Embryonic facial prominence (tissue), 1 donor: ENCODE results near the gene CNGB1.

Experiments
- DNase-seq: peaks from one replicate; pipeline ENCODE4 v3.0.0-alpha.2; 2016; ENCODE audit errors: extremely low spot score

Gene CNGB1

DNA sequence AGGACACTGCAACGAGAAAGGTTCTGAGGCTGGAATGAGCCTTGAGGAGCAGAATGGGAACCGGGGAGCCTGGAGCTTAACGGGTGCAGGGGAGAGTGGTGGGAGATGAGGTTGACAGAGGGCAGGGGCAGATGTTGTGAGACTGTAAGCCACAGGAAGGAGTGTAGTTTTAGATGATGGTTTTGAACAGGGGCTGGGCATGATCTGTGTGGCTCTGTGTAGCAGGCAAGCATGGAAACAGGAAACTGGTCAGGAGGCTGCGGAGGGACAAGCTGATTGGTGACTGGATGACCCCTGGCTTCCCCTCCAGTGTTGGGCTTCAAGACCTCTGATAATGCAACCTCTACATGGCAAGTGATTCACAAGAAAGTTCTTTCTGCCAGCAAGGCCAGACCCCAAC is 1.4 kb upstream of the CNGB1 start:
- DNase-seq = no peak

DNA sequence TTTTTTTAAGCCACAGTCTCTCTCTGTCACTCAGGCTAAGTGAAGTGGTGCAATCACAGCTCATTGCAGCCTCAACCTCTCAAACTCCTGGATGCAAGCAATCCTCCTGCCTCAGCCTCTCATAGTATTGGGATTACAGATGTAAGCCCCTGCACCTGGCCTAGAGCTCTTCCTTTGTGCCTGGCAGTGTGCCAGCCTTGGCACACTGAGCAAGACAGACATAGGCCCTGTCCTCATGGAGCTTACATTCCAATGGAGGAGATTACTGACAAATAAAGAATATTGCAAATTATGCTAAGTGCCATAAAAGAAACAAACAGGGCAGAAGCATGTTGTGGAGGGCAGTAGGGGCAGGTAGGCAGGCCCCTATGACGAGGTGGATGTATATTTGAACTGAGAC is 920 bp upstream of the CNGB1 start:
- no peak for DNase-seq

DNA sequence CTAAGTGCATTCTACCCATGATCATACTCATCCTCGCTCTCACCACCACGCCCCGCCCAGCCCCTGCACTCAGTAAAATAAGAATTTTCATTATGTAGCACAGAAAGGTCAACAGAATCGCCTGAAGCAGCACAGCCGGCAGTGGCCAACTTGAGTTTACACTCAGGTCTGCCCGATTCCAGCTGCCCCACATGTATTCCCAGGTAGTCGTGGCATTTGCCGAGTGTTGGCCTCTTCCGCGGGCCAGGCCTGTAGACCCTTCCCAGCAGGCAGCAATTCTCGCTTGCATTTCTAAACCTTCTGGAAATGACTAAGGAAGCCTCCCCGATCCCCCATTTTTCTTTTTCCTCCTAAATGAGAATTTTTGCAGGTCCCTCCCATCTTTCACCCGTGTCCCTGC is 609 bp downstream of the CNGB1 start:
- DNase-seq = no peak

DNA sequence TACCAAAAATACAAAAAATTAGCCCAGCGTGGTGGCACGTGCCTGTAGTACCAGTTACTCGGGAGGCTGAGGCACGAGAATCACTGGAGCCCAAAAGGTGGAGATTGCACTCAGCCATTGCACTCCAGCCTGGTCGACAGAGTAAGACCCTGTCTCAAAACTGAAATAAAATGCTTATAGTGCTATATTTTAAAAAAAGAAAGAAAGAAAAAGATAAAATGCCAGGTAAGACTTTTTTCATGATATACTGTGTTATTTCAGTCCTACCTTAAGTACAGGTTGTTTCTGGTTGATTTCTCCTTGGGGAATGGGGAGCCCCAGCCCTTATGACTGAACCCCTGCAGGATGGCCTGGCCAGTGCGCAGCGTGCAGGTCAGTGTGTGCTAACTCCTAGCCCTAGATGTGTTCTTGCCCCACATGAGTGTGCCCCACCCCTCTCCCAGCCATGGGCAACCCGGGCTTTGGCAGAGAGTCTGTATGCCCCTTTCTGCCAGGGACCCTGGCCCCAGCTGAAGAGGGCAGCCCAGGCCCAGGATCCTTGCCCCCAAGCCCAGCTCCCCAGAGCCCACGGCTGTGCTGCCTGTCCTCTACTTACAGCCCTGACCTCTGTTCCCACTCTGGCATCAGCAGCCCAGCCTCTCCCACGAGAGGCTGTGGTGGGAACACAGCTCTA is 1.3 kb downstream of the CNGB1 start:
- DNase-seq = no peak

DNA sequence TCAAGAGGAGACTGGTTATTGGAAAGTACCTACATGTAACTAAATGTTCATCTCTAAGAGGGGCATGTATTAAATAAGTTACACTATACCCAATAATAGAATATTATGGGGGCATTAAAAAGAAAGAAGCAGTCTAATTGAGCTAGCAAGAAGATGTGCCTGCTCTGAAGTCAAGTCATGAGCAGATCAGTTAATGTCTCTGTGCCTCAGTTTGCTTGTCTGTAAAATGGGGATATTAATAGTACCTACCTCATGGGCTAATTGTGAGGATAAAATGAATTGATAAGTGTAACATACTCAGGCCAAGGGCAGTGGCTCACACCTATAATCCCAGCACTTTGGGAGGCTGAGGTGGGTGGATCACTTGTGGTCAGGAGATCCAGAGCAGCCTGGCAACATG is 3.0 kb downstream of the CNGB1 start:
- DNase-seq = no peak

DNA sequence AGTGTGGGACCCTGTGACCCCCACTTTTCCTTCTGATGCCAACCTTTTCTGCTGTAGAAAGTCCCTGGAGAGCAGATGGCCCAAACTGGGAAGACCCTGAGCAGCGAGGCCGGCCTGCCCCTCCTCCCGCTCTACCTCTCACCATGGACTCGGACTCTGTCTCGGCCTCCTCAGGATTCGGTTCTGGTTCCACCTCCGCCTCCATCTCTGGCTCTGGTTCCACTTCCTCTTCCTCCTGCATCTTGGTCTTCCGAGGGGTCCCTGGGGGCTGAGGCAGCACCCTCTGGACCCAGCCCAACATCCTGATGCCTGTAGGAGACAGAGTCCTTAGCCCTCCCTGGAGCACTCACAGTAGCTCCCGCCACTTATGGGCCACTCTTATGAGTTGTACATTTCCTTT is 3.9 kb downstream of the CNGB1 start:
- DNase-seq = no peak

DNA sequence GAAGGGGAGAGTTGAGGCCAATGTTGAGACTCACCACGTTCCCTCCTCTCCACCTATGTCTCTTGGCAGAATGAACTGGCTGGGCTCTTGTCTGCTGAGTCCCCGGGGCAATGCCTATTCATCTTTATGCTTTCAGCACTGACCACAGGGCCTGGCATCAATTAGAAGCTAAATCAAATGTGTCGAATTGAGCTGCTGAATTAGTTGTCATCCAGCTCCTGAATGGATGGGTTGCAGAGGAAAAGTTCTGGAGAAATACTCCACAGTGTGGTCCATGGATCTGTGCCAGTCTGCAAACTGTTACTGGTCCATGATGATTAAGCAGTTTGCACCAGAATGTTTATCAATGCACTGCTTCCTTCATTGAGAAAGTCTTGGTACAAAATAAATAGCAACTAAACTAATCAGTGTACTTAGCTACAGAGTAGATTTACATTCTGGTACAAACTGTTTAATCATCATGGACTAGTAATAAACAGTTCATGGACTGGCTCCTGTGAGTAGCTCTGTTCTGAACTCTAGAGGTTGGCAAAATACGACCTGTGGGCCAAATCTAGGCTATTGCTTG is 4.6 kb downstream of the CNGB1 start:
- no peak for DNase-seq

DNA sequence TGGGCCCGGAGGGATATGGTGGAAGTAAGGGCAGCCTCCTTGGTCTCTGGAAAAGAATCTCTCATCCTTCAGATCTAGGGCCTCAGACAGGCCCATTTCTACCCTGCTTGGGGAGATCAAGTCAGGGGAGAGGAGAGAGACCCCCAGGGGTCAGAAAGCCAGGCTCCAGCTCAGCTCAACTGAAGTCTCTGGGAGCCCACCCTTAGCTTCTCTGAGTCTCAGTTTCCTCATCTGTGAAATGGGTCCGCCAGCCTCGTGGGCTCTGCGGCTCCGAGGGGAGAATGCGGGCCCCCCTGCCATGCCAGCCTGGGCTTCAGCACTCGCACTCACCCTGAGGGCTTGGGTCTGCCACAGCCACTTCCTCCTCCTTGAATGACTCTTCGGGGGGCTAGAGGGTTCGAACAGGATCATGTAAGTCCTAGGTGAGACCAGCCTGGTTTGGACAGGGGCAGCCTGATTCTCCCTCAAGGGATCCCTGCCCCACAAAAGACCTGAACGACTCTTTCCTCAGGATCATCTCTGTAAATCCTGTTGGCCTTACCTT is 6.7 kb downstream of the CNGB1 start:
- DNase-seq = no peak

DNA sequence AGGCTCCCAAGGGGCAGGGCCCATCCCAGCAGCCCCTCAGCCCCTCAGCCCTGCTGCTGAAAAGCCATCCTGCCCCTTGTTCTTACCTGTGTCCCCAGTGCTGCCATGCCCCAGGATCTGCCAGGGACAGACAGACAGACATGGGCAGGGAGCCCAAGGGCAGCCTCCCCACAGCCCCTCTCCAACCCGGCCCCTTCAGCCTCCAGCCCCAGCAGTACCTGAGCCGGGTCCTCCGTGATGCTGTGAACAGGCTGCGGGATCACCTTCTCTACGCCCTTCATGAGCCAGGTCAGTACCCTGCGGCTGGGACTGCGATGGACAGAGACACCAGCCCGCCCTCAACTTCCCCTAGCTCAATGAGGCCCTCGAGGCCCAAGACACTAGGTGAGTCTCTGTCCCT is 8.2 kb downstream of the CNGB1 start:
- DNase-seq = no peak

DNA sequence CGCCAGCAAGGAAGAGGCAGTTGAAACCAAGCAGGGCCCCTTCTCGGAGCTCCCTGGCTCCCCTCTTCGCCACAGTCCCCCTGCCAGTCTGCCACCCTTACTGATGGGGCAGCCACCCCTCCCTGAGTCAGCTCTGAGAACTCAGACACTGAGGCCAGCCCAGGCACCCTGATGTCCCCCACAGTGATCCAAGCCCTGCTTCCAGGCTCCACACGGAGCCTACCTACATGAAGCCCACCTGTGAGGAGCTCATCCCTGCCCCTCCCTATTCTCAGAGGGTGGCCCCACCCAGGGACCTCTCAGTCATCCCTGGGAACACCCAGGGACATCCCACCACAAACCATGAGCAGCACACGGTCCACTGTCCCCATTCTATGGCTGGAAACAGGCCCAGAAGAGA is 8.9 kb downstream of the CNGB1 start:
- DNase-seq = no peak

DNA sequence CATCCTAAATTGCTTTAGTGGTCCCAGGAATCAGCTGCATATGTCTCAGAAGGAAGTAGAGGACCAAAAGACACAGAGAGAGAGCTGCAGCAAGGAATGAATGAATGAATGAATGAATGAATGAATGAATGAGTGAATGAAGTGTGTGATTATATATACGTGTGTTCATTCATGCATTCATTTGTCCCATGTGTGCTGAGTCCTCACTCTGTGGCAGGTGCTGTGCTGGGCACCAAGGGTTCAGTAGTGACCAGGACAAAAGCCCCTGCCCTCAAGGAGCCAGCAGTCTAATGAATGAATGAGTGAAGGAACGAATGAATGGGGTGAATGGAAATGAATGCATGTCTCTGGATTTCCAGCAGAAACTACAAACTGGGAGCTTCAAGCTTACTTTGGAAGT is 9.4 kb downstream of the CNGB1 start:
- DNase-seq = no peak

DNA sequence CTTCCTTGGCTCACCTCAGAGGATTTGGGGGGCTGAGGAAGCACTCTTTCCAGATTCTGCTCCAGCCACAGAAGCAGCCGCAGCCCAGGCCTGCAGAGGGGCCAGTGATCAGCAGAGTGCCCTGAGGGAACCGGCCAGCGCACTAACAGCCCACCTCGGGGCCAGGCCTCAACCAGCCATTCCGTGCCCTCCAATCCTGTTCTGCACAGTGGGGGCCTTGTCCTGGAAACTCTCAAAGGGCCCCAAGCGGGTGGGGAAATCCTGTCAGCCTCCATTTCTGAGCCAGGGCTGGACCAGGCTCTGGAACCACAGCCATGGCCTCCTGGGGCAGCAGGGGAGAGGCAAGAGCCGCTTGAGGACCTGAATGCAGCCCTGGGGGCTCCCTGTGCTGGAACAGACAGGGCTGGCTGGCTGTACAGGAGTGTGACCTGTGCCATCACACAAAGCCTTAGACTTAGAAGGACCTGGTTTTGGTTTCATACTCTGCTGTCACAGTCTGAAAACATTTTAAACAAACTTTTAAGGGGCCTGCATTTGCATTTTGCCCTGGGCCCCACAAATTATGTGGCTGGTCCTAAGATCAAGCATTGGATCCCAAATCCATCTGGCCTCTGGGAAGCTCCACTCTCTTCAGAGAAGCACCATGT is 10.0 kb downstream of the CNGB1 start:
- DNase-seq = no peak

DNA sequence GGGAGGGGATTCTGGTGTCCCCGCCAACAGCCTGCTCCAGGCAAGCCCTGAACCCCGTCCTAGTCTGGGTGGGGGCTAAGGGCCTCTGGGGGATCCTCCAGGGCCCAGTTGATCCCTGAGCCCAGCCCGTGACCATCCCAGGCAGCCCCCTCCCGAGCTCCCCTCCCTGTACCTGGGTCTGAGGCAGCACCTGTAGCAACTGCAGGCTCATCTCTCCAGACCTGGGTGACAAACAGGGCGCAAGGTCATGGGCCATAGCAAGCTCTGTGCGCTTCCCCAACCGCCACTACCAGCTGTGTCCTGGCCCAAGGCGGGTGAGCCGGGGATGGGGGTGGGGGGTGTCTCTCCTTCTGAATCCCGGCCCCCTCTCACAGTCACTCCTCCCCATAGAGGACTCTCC is 10.6 kb downstream of the CNGB1 start:
- no peak for DNase-seq

DNA sequence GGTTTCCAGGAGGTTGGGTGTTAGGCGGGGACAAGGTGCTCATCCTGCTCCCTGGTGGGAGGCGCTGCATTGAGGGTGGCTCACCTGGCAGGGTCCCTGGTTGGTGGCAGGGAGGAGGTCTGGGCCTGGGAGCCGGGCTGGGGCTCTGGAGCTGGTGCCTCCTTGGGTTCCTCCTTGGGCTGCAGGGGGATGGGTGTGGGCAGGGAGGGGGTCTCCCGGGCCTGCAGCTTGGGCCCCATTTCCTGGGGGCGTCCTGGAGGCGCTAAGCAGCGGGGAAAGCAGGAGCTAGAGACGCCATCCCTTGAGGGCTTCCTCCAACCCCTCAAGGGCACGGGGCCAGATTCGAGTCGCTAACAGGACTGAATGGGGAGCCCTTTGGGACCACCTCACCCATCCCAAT is 11.1 kb downstream of the CNGB1 start:
- DNase-seq = no peak

DNA sequence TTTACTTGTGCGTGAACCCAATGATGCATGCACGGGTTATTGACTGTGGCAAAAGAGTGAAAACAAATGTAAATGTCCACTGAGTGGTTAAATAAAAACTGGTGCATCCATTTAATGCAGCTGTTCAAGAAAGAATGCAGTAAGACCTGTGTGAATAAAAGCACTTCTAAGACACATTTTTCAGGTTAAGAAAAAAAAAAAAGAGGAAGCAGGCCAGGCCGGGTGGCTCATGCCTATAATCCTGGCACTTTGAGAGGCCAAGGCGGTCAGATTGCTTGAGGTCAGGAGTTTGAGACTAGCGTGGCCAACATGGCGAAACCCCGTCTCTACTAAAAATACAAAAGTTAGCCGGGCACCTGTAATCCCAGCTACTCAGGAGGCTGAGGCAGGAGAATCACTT is 11.8 kb downstream of the CNGB1 start:
- no peak for DNase-seq

DNA sequence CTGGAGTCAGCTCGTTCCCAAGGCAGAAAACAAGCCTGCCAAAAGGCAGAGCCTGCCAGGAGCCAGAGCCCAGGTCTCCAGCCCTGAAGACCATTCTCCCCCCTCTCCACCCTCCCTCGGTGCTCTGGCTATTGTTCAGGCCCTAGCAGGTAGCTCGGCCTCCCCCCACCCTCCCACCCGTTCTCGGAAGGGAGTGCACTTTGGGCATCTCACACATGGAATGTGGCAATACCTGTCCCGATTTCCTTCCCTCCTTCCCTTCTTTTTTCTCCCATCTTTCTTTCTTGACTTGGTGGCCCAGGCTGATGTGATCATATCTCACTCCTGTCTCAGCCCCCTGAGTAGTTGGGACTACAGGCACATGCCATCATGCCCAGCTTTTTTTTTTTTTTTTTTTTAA is 12.4 kb downstream of the CNGB1 start:
- no peak for DNase-seq

DNA sequence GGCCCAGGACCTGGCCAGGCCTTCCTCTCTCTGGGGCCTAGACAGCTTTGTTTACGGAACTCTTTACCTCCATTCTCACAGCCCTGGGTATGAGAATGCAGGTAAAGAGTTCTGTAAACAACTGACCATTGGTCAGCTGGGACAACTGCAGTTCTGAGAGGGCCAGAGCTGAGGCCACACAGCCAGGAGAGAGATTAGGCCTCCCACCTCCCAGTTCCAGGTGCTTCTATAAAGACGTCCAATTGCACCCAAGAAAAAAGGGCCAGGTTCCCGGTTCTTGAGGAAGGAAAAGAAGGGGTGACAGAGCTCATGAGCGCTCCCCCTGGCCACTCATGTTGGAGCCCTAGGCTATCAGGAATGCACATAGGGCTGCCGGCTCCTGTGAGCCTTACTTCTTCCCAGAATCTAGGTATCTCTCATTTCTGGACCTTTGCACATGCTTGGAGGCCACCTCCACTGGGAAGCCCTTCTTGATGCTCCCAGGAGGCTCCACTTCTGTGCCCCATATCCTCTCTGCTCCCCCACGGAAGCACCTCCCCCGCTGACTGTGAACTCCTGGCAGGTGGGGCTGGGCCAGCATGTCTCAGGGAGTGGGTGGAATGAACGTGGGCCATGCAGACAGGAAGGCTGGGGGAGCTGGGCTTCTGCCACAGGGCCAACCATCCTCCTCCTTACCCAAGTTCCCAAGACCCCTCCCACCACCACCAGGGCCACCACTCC is 13.1 kb downstream of the CNGB1 start:
- no peak for DNase-seq

DNA sequence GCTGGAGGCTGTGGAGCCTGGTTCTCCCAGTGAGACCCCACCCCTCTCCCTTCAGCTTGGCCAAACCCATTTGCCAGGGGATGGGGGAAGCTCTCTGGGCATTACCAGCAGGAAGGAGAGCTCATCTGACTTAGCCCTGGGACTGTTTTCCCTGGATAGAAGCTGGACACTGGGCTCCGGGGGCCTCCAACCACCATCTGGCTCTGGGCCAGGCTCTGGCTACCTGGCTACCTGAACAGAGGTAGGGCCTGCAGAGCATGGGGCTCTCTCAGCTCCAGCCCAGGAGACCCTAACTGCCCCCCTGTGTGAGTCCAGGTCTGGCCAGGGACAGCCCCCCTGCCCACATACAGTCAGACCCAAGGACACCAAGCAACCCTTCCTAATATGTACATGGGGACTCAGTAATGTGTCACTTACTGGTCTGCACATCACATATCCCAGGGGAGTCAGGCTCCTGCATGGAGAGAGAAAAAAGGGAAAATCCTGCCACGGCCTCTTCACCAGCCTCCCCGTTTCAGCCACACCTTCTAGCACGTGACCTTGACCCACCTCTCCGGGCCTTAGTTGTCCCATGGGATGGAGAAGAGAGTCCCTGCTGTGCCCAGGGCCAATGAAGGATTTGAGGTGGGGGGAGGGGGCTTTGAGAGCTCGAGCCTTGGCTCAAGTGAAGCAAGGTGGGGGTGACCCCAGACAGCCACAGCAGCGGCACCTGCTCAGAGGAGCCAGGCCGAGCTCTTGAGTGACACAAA is 13.8 kb downstream of the CNGB1 start:
- no peak for DNase-seq

DNA sequence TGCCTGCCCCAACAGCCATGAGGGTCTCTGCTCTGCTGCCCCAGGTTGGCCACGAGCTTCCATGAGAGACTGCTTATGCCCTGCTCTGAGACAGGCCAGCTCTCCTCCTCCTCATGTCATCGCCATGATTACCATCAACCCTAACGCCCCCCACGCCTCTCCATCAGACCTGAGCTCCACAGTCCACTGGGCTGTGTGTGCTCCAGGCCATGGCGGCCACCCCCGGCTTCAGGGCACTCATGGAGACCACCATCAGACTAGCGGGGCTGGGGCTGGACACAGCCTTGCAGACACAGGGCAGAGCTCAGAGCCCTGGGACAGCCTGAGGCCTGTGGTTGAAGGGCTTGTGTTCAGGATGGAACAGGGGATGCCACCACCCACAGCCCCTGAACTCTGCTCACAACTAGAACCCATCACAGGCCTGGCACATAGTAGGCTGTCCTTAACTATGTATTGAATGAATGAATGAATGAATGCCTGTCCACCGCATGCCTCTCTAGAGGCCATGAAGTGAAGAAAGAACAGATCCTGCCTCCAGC is 14.6 kb downstream of the CNGB1 start:
- DNase-seq = no peak

DNA sequence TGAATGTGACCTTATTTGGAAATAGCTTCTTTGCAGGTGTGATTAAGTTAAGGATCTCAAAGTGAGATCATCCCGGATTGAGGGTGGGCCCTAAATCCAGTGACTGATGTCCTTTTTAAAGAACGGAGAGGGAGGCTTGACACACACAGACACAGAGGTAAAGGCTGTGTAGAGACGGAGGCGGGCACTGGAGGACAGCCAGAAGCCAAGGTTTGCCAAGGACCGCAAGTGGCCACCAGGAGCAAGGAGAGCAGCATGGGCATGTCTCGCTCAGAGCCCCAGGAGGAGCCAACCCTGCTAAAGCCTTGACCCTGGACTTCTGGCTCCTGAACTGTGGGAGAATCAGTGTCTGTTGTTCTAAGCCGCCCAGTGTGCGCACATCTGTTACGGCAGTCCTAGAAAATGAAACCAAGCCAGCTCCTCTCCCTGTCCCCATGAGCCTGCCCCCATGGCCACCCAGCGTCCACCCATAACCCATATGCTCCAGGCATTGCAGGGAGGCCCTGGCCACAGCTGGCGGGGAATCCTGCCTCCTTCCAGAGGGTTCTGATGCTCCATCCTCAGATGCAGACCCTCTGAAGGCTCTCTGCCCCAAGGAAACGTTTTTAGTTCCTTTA is 15.2 kb downstream of the CNGB1 start:
- no peak for DNase-seq

DNA sequence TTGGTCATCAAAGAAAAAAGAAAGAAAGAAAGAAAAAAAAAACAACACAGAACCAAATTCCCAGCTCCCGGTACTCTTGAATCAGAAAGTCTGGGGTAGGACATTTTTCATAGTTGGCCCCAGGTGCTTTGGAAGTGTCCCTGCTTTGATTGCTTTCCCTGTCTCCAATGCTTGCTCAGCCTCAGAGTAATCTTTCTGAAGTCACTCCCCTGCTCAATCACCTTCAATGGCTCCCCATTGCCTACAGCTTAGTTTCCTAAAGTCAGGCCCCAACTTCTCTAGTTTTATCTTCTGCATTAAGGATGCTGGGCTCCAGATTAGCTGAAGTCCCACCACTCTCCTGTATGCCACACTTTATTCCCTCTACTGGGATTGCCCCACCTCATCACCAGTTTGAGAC is 17.1 kb downstream of the CNGB1 start:
- DNase-seq = no peak
